Glutamatergic neuron (in vitro differentiated cells): ENCODE results near the gene MBD2. TPM values are rescaled to one million over a fixed set of nuclear protein-coding genes. Genes with fewer than 3 reads are reported as not detected.

Source experiments
- DNase-seq: peaks from one replicate; pipeline ENCODE4 v3.0.0; 2022
- H3K27ac Mint-ChIP-seq: one replicate; pipeline ENCODE4 v1.8.0; 2020; ENCODE audit warnings: mild to moderate bottlenecking, mixed read lengths, inconsistent platforms; ENCODE audit not compliant: unreplicated experiment
- H3K27me3 Mint-ChIP-seq: one replicate; pipeline ENCODE4 v1.8.0; 2020; ENCODE audit warnings: mild to moderate bottlenecking, moderate library complexity, mixed read lengths, inconsistent platforms; ENCODE audit not compliant: unreplicated experiment
- H3K36me3 Mint-ChIP-seq: one replicate; pipeline ENCODE4 v1.8.0; 2020; ENCODE audit warnings: mild to moderate bottlenecking, mixed read lengths, inconsistent platforms; ENCODE audit not compliant: unreplicated experiment
- H3K4me1 Mint-ChIP-seq: one replicate; pipeline ENCODE4 v1.8.0; 2020; ENCODE audit warnings: mild to moderate bottlenecking, low read depth, mixed read lengths, inconsistent platforms; ENCODE audit not compliant: unreplicated experiment
- H3K4me3 Mint-ChIP-seq: one replicate; pipeline ENCODE4 v1.8.0; 2020; ENCODE audit warnings: mild to moderate bottlenecking, mixed read lengths, inconsistent platforms; ENCODE audit not compliant: unreplicated experiment
- H3K9me3 Mint-ChIP-seq: one replicate; pipeline ENCODE4 v1.8.0; 2020; ENCODE audit warnings: mild to moderate bottlenecking, moderate library complexity, mixed read lengths, inconsistent platforms; ENCODE audit not compliant: unreplicated experiment
- total RNA-seq: library from RNA; stranded (reverse); fragmentation: NEBNext Ultra II Directional; extraction: Animal tissue kit (Norgen Biotek cat#: 25700); gene quantifications from one replicate; pipeline ENCODE4 v1.2.1, GENCODE V29; 2021; ENCODE audit not compliant: unreplicated experiment
- TF ChIP-seq, protein P1 (sequence below): fragments of 200-600 bp; sonication (generic); IDR thresholded peaks from one replicate; pipeline ENCODE4 v1.5.0; 2021; ENCODE audit not compliant: partially characterized antibody, unreplicated experiment

MBD2 gene
- total RNA-seq, 1 donor from 2014 or later: 30.6 TPM

DNA sequence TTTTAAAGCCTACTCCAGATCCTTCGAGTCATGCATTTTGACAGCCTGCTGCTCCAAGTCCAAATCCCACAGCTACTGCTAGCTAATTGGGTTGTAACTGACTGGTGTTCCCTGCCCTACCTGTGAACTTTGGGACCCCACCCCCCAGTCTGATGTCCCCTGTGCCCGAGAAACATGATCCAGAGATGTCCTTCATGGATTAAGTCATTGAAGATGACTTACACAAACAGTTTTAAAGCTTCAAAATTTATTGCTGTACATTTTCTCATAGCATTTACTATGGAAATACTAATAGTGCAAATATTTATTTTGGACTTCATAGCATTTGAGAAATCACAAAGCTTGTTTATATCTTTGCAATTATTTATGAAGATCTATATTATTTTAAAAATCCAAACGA, 73.1 kb downstream of the MBD2 start:
- H3K36me3 Mint-ChIP-seq: no peaks in the 10 kb centered on the region
- no peaks in the 10 kb centered on the region for H3K4me1 Mint-ChIP-seq
- H3K27ac Mint-ChIP-seq: no peak overlapping the region
- TF ChIP-seq, protein P1, sequence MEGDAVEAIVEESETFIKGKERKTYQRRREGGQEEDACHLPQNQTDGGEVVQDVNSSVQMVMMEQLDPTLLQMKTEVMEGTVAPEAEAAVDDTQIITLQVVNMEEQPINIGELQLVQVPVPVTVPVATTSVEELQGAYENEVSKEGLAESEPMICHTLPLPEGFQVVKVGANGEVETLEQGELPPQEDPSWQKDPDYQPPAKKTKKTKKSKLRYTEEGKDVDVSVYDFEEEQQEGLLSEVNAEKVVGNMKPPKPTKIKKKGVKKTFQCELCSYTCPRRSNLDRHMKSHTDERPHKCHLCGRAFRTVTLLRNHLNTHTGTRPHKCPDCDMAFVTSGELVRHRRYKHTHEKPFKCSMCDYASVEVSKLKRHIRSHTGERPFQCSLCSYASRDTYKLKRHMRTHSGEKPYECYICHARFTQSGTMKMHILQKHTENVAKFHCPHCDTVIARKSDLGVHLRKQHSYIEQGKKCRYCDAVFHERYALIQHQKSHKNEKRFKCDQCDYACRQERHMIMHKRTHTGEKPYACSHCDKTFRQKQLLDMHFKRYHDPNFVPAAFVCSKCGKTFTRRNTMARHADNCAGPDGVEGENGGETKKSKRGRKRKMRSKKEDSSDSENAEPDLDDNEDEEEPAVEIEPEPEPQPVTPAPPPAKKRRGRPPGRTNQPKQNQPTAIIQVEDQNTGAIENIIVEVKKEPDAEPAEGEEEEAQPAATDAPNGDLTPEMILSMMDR: no peak
- H3K9me3 Mint-ChIP-seq: no peaks in the 10 kb centered on the region
- H3K27me3 Mint-ChIP-seq: no peaks in the 10 kb centered on the region
- DNase-seq: no peak
- H3K4me3 Mint-ChIP-seq: no peak overlapping the region

DNA sequence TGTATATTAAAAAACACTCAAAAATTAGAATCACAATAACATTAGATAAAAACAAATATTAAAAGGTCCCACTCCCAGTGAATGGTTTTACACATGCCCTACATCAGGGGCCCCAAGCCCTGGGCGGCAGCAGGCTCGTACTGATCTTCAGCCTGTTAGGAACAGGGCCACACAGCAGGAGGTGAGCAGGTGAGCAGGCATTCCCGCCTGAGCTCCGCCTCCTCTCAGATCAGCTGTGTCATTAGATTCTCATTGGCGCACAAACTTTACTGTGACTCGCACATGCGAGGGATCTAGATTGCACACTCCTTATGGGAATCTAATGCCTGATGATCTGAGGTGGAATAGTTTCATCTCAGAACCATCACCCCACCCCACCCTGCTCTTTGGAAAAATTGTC, 74.2 kb downstream of the MBD2 start:
- Mint-ChIP-seq H3K4me3 (no peak overlapping the region), H3K4me1 (no peaks in the 10 kb centered on the region), H3K9me3 (no peaks in the 10 kb centered on the region), H3K36me3 (no peaks in the 10 kb centered on the region), H3K27ac (no peak overlapping the region), H3K27me3 (no peaks in the 10 kb centered on the region)
- no peak for DNase-seq
- TF ChIP-seq, protein P1: no peak

DNA sequence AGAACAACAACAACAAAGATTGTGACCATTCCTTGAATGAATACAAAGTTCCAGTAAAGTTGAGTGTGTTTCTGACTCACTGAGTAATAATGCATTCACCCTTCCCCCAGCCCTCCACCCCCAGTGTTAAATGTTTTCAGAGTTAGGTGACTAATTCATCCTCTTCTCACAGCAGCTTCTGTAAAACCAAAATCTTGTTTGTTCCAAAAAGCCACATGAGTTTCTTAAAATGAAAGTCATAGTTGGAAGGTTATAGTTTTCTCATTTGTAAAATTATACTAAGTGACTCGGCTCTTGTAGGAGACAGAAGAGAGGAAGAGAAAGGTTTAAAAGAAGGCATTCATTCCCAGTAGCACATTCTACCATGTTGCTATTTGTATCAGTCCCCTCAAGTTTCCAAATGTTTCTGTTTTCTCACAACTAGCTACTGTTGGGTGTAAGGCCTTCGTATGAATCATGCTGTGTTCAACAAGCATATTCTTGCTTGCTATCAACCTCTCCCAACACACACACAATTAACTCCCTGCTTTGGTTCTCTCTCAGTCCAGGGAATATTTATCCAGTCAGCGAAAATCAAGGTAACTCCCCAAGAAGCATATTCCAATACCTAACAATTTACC, 75.3 kb downstream of the MBD2 start:
- Mint-ChIP-seq H3K27me3 (no peaks in the 10 kb centered on the region), H3K9me3 (no peaks in the 10 kb centered on the region), H3K36me3 (no peaks in the 10 kb centered on the region), H3K27ac (no peak overlapping the region), H3K4me3 (no peak overlapping the region), H3K4me1 (no peaks in the 10 kb centered on the region)
- TF ChIP-seq, protein P1: no peak
- no peak for DNase-seq

DNA sequence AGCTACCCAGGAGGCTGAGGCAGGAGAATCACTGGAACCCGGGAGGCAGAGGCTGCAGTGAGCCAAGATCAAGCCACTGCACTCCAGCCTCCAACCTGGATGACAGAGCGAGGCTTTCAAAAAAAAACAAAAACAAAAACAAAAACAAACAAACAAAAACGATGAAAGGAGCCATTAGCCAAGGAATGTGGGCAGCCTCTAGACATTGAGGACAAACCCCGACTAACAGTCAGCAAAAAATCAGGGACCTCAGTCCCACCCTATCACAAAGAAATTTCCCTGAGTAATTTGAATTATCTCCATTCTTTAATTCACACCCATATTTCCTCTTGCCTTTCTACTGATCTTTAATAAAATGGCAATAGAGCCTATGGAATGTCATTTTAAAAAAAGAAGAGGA, 75.8 kb downstream of the MBD2 start:
- H3K36me3 Mint-ChIP-seq: peaks cover 2% of the 10 kb centered on the region
- TF ChIP-seq, protein P1: no peak
- H3K9me3 Mint-ChIP-seq: peaks cover under 1% of the 10 kb centered on the region
- no peak overlapping the region for H3K4me3 Mint-ChIP-seq
- H3K4me1 Mint-ChIP-seq: no peaks in the 10 kb centered on the region
- no peak overlapping the region for H3K27ac Mint-ChIP-seq
- DNase-seq: no peak
- no peaks in the 10 kb centered on the region for H3K27me3 Mint-ChIP-seq

DNA sequence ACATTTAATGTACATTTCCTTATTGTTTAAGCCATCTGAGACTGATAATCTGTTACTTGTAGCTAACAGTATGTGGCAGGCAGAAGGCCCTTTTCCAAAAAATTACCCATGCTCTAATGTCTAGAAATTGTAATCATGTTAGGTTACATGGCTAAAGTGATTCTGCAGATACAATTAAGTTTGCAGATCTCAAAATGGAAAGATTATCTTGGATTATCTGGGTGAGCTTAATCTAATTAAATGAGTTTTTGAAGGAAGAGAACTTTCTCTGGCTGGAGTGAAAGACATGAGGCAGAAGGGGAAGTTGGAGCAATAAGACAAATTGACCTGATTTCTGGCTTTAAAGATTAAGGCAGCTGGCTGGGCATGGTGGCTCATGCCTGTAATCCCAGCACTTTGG, 76.3 kb downstream of the MBD2 start:
- Mint-ChIP-seq H3K36me3 (peaks cover 6% of the 10 kb centered on the region), H3K4me1 (no peaks in the 10 kb centered on the region), H3K9me3 (peaks cover 2% of the 10 kb centered on the region), H3K4me3 (no peak overlapping the region), H3K27me3 (no peaks in the 10 kb centered on the region), H3K27ac (no peak overlapping the region)
- DNase-seq: no peak
- TF ChIP-seq, protein P1: no peak
